ENCODE data around the gene NYAP2.

Gene NYAP2

DNA sequence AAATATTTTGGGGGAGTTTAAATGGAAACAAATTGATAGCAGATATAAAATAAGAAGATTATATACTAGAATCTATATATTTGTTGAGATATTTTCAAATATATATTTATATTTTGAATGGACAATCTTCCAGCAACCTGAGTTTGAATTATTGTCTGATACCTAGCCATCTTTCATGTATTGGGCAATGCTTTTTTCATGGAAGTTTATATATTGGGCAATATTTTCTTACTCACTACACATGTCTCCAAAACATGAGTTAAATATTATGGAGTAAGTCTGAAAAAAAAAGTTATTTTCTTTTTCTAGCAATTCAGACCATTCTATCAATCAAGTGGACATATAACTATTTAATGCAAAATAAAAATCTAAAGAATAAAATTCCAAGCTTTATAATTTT is 295.2 kb downstream of the NYAP2 start:
- Histone ChIP-seq H3K27me3 (ENCODE audit: insufficient read depth, poor library complexity, severe bottlenecking) (no peaks in the 10 kb centered on the region), H3K27ac (replicated peaks) (no peak overlapping the region), H3K4me3 (replicated peaks; ENCODE audit: insufficient read depth, low read length) (no peak overlapping the region)
- DNase-seq (ENCODE audit: low read depth in 1 of 2, low spot score in 1 of 2) = no peak
- TF ChIP-seq, protein P1, sequence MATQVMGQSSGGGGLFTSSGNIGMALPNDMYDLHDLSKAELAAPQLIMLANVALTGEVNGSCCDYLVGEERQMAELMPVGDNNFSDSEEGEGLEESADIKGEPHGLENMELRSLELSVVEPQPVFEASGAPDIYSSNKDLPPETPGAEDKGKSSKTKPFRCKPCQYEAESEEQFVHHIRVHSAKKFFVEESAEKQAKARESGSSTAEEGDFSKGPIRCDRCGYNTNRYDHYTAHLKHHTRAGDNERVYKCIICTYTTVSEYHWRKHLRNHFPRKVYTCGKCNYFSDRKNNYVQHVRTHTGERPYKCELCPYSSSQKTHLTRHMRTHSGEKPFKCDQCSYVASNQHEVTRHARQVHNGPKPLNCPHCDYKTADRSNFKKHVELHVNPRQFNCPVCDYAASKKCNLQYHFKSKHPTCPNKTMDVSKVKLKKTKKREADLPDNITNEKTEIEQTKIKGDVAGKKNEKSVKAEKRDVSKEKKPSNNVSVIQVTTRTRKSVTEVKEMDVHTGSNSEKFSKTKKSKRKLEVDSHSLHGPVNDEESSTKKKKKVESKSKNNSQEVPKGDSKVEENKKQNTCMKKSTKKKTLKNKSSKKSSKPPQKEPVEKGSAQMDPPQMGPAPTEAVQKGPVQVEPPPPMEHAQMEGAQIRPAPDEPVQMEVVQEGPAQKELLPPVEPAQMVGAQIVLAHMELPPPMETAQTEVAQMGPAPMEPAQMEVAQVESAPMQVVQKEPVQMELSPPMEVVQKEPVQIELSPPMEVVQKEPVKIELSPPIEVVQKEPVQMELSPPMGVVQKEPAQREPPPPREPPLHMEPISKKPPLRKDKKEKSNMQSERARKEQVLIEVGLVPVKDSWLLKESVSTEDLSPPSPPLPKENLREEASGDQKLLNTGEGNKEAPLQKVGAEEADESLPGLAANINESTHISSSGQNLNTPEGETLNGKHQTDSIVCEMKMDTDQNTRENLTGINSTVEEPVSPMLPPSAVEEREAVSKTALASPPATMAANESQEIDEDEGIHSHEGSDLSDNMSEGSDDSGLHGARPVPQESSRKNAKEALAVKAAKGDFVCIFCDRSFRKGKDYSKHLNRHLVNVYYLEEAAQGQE (IDR thresholded peaks at IDR 0.05; ENCODE audit: insufficient replicate concordance, low read depth) = no peak
- TF ChIP-seq GABPA (IDR thresholded peaks at IDR 0.05; ENCODE audit: low read depth) = no peak
- no peak for TF ChIP-seq SPI1 (IDR thresholded peaks at IDR 0.05; ENCODE audit: borderline replicate concordance, low read depth)
- no peak for TF ChIP-seq CTCF (IDR thresholded peaks at IDR 0.05; ENCODE audit: insufficient read depth, low read length)
- TF ChIP-seq POLR2AphosphoS5 (IDR thresholded peaks at IDR 0.05; ENCODE audit: low read depth) = no peak

- Histone ChIP-seq H3K27me3 (ENCODE audit: insufficient read depth, poor library complexity, severe bottlenecking) (no peaks in the 10 kb centered on the region), H3K4me3 (replicated peaks; ENCODE audit: insufficient read depth, low read length) (no peak overlapping the region), H3K27ac (replicated peaks) (no peak overlapping the region)
- TF ChIP-seq SPI1 (IDR thresholded peaks at IDR 0.05; ENCODE audit: borderline replicate concordance, low read depth) (no peak), GABPA (IDR thresholded peaks at IDR 0.05; ENCODE audit: low read depth) (no peak), POLR2AphosphoS5 (IDR thresholded peaks at IDR 0.05; ENCODE audit: low read depth) (no peak), CTCF (IDR thresholded peaks at IDR 0.05; ENCODE audit: insufficient read depth, low read length) (no peak)
- TF ChIP-seq, protein P1 (IDR thresholded peaks at IDR 0.05; ENCODE audit: insufficient replicate concordance, low read depth) = no peak
- DNase-seq (ENCODE audit: low read depth in 1 of 2, low spot score in 1 of 2) = no peak
These were observed 298.4 kb downstream of the NYAP2 start for GRCh38 chr2:225697936-225698335.

Data from HL-60 (cell line).